ENCODE results near the gene BLOC1S2.

The BLOC1S2 gene

DNA sequence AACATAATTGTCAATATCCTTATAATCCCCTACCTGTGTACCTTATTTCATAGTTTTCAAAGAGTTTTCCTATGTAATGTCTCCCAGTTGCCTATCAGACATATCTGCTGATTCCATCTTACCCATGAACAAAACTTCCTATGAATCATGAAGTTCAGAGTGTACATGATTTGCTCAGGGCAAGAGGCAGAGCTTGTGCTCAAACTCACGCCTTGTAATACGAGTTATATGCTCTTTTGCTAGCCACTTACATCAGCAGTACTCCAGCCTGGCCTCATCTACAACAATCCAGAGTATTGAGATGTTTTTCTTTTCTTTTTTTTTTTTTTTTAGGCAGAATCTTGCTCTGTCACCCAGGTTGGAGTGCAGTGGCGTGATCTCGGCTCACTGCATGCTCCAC is 31.7 kb upstream of the BLOC1S2 start:
- TF ChIP-seq, protein P1, sequence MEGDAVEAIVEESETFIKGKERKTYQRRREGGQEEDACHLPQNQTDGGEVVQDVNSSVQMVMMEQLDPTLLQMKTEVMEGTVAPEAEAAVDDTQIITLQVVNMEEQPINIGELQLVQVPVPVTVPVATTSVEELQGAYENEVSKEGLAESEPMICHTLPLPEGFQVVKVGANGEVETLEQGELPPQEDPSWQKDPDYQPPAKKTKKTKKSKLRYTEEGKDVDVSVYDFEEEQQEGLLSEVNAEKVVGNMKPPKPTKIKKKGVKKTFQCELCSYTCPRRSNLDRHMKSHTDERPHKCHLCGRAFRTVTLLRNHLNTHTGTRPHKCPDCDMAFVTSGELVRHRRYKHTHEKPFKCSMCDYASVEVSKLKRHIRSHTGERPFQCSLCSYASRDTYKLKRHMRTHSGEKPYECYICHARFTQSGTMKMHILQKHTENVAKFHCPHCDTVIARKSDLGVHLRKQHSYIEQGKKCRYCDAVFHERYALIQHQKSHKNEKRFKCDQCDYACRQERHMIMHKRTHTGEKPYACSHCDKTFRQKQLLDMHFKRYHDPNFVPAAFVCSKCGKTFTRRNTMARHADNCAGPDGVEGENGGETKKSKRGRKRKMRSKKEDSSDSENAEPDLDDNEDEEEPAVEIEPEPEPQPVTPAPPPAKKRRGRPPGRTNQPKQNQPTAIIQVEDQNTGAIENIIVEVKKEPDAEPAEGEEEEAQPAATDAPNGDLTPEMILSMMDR (IDR thresholded peaks at IDR 0.05; ENCODE audit: insufficient read depth, low read length, poor library complexity, severe bottlenecking) = no peak
- Histone ChIP-seq H3K27me3 (replicated peaks; ENCODE audit: control insufficient read depth, insufficient read depth, low read length) (no peaks in the 10 kb centered on the region; the same call in 1 of the 2 replicates), H3K36me3 (ENCODE audit: control insufficient read depth, insufficient read depth, low read length) (no peaks in the 10 kb centered on the region), H3K4me3 (replicated peaks; ENCODE audit: low read depth, low read length) (no peak overlapping the region)
- no peak for DNase-seq (ENCODE audit: extremely low read depth, insufficient read length)

DNA sequence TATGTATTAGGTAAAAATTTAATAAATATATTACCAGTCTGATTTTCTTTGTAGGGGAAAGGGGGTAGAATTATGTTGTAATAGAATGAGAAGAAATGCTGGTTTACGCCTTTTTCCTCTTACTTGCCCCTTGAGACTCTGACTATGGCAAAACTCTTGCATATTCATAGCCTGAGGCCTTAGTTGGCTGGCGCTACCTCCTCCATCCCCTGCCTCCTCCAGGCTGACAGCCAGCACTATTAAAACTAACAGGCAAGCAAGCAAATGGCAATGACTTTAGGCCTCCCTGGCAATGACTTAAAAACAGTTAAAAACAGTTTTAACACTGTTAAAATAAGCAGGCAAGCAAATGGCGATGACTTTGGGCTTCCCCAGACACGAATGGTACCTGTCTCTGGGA is 29.1 kb upstream of the BLOC1S2 start:
- no peak overlapping the region for H3K4me3 ChIP-seq (replicated peaks; ENCODE audit: low read depth, low read length)
- H3K27me3 ChIP-seq (replicated peaks; ENCODE audit: control insufficient read depth, insufficient read depth, low read length) = no peaks in the 10 kb centered on the region; the same call in 1 of the 2 replicates
- DNase-seq (ENCODE audit: extremely low read depth, insufficient read length) = no peak
- TF ChIP-seq, protein P1 (IDR thresholded peaks at IDR 0.05; ENCODE audit: insufficient read depth, low read length, poor library complexity, severe bottlenecking) = no peak
- H3K36me3 ChIP-seq (ENCODE audit: control insufficient read depth, insufficient read depth, low read length) = no peaks in the 10 kb centered on the region

DNA sequence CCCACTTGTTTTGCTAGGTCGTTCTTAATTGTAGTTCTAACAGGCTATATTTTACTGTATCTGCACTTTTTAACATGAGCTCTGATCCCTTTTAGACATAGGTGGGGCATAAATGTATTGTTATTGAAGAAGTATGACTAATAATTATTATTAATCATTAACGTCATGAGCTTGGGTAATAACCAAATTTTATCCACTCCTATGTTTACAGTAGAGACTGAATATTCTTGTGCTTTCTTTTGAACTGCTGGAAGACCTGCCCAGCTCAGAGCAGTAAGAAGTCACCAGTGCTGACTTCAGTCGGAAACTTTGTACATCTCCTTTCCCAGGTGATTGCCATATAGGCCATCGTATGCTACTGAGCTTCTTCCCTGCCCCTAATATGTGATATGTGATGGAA is 24.8 kb upstream of the BLOC1S2 start:
- TF ChIP-seq, protein P1 (IDR thresholded peaks at IDR 0.05; ENCODE audit: insufficient read depth, low read length, poor library complexity, severe bottlenecking) = no peak
- no peak for DNase-seq (ENCODE audit: extremely low read depth, insufficient read length)

DNA sequence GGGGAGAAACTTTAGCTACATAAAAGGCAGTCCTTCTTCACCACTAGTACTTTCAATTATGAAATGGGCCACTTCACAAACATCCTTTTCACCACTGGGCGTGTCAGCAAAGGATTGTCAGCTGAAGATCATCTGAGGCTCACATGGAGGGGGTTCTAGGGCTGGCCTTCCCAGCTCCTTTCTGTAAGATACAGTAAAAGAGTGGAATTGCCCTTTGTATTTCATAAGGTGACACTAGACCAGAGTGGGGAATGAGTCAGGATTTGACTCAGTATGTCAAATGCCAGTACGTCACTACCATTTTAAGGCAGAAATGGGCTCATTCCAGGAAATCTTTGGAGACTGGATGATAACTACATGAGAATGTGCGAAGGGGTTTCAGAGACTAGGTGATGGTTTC is 21.2 kb upstream of the BLOC1S2 start:
- TF ChIP-seq, protein P1 (IDR thresholded peaks at IDR 0.05; ENCODE audit: insufficient read depth, low read length, poor library complexity, severe bottlenecking) = no peak
- peaks cover 2% of the 10 kb centered on the region for H3K27me3 ChIP-seq (replicated peaks; ENCODE audit: control insufficient read depth, insufficient read depth, low read length)
- no peak for DNase-seq (ENCODE audit: extremely low read depth, insufficient read length)
- H3K4me3 ChIP-seq (replicated peaks; ENCODE audit: low read depth, low read length) = no peak overlapping the region
- no peaks in the 10 kb centered on the region for H3K36me3 ChIP-seq (ENCODE audit: control insufficient read depth, insufficient read depth, low read length)

More for the DNA sequence above, 24.8 kb upstream of the BLOC1S2 start:
- Histone ChIP-seq H3K27me3 (replicated peaks; ENCODE audit: control insufficient read depth, insufficient read depth, low read length) (no peaks in the 10 kb centered on the region; the same call in 1 of the 2 replicates), H3K36me3 (ENCODE audit: control insufficient read depth, insufficient read depth, low read length) (no peaks in the 10 kb centered on the region), H3K4me3 (replicated peaks; ENCODE audit: low read depth, low read length) (no peak overlapping the region)

DNA sequence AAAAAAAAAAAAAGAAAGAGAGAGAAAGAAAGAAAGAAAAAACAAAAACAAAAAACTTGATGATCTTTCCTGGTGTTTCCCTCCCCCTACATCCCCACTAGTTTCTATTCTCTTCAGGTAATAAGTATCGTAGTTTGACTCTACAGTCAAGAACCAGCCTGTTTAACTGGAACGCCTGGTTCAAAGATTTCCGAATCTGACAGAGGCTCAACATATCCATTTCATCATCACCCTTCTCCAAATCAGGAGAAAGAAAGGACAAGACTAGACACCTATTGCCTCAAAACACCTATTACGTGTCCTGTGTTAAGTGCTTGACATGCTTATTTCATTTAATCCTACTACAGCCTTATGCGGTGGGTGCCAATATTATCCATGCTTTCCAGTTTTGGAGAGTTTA is 20.4 kb upstream of the BLOC1S2 start:
- TF ChIP-seq, protein P1 (IDR thresholded peaks at IDR 0.05; ENCODE audit: insufficient read depth, low read length, poor library complexity, severe bottlenecking) = no peak
- no peak overlapping the region for H3K4me3 ChIP-seq (replicated peaks; ENCODE audit: low read depth, low read length)
- DNase-seq (ENCODE audit: extremely low read depth, insufficient read length) = no peak
- peaks cover 2% of the 10 kb centered on the region for H3K27me3 ChIP-seq (replicated peaks; ENCODE audit: control insufficient read depth, insufficient read depth, low read length)
- no peaks in the 10 kb centered on the region for H3K36me3 ChIP-seq (ENCODE audit: control insufficient read depth, insufficient read depth, low read length)

DNA sequence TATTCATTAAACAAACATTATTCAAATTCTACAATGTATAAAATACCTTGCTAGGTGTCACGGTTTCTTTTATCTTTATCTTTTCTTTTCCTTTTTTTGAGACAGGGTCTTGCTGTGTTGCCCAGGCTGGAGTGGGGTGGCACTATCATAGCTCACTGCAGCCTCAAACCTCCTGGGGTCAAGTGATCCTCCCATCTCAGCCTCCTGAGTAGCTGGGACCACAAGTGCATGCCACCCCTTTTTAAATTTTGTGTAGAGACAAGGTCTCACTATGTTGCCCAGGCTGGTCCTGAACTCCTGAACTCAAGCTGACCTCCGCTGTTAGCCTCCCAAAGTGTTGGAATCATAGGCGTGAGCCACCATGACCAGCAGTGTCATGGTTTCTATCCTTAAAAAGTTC is 17.9 kb upstream of the BLOC1S2 start:
- peaks cover 2% of the 10 kb centered on the region for H3K27me3 ChIP-seq (replicated peaks; ENCODE audit: control insufficient read depth, insufficient read depth, low read length)
- no peaks in the 10 kb centered on the region for H3K36me3 ChIP-seq (ENCODE audit: control insufficient read depth, insufficient read depth, low read length)
- no peak for DNase-seq (ENCODE audit: extremely low read depth, insufficient read length)
- H3K4me3 ChIP-seq (replicated peaks; ENCODE audit: low read depth, low read length) = no peak overlapping the region
- TF ChIP-seq, protein P1 (IDR thresholded peaks at IDR 0.05; ENCODE audit: insufficient read depth, low read length, poor library complexity, severe bottlenecking) = no peak
